HepG2 (cell line): Measurements from ENCODE around the gene SLC36A3.

Source experiments
- EZH2 ChIP-seq: conservative IDR thresholded peaks from 2 replicates; pipeline ENCODE4 v1.6.1; 2012; ENCODE audit warnings: mild to moderate bottlenecking, low read depth, low read length, moderate library complexity
- HDAC1 ChIP-seq: sonication (generic); formaldehyde crosslinking; IDR thresholded peaks from 2 replicates; pipeline ENCODE4 v1.5.1; 2020; ENCODE audit warnings: mild to moderate bottlenecking, missing genetic modification reagents
- ISX ChIP-seq: sonication (generic); formaldehyde crosslinking; conservative IDR thresholded peaks from 2 replicates; pipeline ENCODE4 v1.5.0; 2020; ENCODE audit warnings: missing genetic modification reagents
- NR2C2 ChIP-seq: sonication (generic); formaldehyde crosslinking; IDR thresholded peaks from 2 replicates; pipeline ENCODE4 v1.4.0; 2020; ENCODE audit warnings: missing genetic modification reagents, mild to moderate bottlenecking, moderate library complexity, borderline replicate concordance
- SP1 ChIP-seq, 2 experiments: fragments of 450-650 bp in 1 of 2; sonication (generic) in 1 of 2; formaldehyde crosslinking in 1 of 2; IDR thresholded peaks; 2 replicates each; pipeline versions ENCODE4 v1.4.0 to v1.6.1; 2016 to 2020; ENCODE audit warnings: missing genetic modification reagents in 1 of 2
- ZNF251 ChIP-seq: sonication (generic); formaldehyde crosslinking; IDR thresholded peaks from 2 replicates; pipeline ENCODE4 v1.9.0; 2021; ENCODE audit warnings: mild to moderate bottlenecking, missing genetic modification reagents
- ZNF317 ChIP-seq: sonication (generic); formaldehyde crosslinking; IDR thresholded peaks from 2 replicates; pipeline ENCODE4 v1.5.0; 2020; ENCODE audit warnings: mild to moderate bottlenecking, missing genetic modification reagents
- ZNF792 ChIP-seq: IDR thresholded peaks from 2 replicates; pipeline ENCODE4 v1.6.1; 2016
- TF ChIP-seq, protein P1 (sequence below): sonication (generic); formaldehyde crosslinking; IDR thresholded peaks from 2 replicates; pipeline ENCODE4 v1.5.0; 2020; ENCODE audit warnings: mild to moderate bottlenecking, missing genetic modification reagents, moderate library complexity
- TF ChIP-seq, protein P2 (sequence below): sonication (generic); formaldehyde crosslinking; IDR thresholded peaks from 2 replicates; pipeline ENCODE4 v1.4.0; 2020; ENCODE audit warnings: missing genetic modification reagents

DNA sequence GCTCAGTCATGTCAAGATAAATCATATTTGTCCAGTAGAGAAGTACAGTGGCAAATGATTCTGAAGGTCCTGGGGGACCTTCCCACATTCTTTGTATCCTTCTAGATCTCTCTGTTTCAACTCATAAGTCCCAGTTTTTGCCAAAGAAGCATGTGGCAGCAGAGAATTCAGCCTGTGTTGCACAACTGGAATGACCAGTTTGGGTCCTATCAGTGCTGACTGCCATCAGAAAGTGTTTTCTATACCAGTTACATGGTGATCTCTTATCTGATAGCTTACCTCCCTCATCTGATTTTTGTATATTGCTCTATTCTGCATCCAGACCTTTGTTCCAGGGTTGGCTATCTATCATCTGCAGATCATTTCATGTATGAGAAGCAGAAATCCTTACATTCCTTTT, 28.9 kb downstream of the SLC36A3 start:
- TF ChIP-seq, protein P1, sequence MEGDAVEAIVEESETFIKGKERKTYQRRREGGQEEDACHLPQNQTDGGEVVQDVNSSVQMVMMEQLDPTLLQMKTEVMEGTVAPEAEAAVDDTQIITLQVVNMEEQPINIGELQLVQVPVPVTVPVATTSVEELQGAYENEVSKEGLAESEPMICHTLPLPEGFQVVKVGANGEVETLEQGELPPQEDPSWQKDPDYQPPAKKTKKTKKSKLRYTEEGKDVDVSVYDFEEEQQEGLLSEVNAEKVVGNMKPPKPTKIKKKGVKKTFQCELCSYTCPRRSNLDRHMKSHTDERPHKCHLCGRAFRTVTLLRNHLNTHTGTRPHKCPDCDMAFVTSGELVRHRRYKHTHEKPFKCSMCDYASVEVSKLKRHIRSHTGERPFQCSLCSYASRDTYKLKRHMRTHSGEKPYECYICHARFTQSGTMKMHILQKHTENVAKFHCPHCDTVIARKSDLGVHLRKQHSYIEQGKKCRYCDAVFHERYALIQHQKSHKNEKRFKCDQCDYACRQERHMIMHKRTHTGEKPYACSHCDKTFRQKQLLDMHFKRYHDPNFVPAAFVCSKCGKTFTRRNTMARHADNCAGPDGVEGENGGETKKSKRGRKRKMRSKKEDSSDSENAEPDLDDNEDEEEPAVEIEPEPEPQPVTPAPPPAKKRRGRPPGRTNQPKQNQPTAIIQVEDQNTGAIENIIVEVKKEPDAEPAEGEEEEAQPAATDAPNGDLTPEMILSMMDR: no peak
- no peak for TF ChIP-seq ZNF792 (CRISPR knock-in tag)
- no peak for TF ChIP-seq ZNF251 (CRISPR knock-in tag)
- no peak for TF ChIP-seq ISX (CRISPR knock-in tag)
- no peak for TF ChIP-seq EZH2
- no peak for TF ChIP-seq HDAC1 (CRISPR knock-in tag)
- no peak for TF ChIP-seq SP1 (IDR thresholded peaks at IDR 0.05)
- no peak for TF ChIP-seq SP1 (CRISPR knock-in tag; IDR thresholded peaks at IDR 0.05)
- TF ChIP-seq ZNF317 (CRISPR knock-in tag): no peak
- no peak for TF ChIP-seq NR2C2
- TF ChIP-seq, protein P2, sequence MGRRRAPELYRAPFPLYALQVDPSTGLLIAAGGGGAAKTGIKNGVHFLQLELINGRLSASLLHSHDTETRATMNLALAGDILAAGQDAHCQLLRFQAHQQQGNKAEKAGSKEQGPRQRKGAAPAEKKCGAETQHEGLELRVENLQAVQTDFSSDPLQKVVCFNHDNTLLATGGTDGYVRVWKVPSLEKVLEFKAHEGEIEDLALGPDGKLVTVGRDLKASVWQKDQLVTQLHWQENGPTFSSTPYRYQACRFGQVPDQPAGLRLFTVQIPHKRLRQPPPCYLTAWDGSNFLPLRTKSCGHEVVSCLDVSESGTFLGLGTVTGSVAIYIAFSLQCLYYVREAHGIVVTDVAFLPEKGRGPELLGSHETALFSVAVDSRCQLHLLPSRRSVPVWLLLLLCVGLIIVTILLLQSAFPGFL (CRISPR knock-in tag): no peak
